Measurements from ENCODE around the gene ADAMTS6.
"Not testable (repeated sequence)": the region's sequence is repeated elsewhere in the genome, so short reads cannot be mapped to it uniquely, and the experiment has no call there.

DNA sequence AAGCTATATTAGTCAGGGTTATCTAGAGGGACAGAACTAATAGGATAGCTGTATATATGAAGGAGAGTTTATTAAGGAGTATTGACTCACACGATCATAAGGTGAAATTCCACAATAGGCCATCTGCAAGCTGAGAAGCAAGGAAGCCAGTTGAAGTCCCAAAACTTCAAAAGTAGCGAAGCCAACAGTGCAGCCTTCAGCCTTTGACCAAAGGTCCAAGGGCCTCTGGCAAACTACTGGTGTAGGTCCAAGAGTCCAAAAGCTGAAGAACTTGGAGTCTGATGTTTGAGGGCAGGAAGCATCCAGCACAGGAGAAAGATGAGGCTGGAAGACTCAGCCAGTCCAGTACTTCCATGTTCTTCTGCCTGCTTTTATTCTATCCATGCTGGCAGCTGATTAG, 5.1 kb upstream of the ADAMTS6 start:
- TF ChIP-seq CTCF (IDR thresholded peaks at IDR 0.05); ZFX (IDR thresholded peaks at IDR 0.05; ENCODE audit: borderline replicate concordance): not testable (repeated sequence)

All from 22Rv1 (cell line).